Keratinocyte (primary cell): ENCODE measurements around the gene COL8A1.

Source experiments
- EZH2 ChIP-seq: IDR thresholded peaks from one replicate; pipeline ENCODE4 v1.6.1; 2012; ENCODE audit warnings: inconsistent platforms, mild to moderate bottlenecking, low read length, moderate library complexity
- TF ChIP-seq, protein P1 (sequence below), 3 experiments: IDR thresholded peaks in 1 of 3; conservative IDR thresholded peaks in 1 of 3; optimal IDR thresholded peaks in 1 of 3; 2 replicates in 2 of 3; 3 replicates in 1 of 3; pipeline versions ENCODE3 to v1.5.1; 2011; ENCODE audit warnings: low read length in 3 of 3, mild to moderate bottlenecking in 3 of 3, moderate library complexity in 2 of 3, control low read depth in 1 of 3, inconsistent platforms in 1 of 3; ENCODE audit not compliant: insufficient read depth in 2 of 3; ENCODE audit errors: extremely low read depth in 1 of 3

DNA sequence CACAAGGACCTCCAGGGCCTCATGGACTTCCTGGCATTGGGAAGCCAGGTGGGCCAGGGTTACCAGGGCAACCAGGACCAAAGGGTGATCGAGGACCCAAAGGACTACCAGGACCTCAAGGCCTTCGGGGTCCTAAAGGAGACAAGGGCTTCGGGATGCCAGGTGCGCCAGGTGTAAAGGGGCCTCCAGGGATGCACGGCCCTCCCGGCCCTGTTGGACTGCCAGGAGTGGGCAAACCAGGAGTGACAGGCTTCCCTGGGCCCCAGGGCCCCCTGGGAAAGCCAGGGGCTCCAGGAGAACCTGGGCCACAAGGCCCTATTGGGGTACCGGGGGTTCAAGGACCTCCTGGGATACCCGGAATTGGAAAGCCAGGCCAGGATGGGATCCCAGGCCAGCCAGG is 156.1 kb downstream of the COL8A1 start:
- TF ChIP-seq, protein P1, sequence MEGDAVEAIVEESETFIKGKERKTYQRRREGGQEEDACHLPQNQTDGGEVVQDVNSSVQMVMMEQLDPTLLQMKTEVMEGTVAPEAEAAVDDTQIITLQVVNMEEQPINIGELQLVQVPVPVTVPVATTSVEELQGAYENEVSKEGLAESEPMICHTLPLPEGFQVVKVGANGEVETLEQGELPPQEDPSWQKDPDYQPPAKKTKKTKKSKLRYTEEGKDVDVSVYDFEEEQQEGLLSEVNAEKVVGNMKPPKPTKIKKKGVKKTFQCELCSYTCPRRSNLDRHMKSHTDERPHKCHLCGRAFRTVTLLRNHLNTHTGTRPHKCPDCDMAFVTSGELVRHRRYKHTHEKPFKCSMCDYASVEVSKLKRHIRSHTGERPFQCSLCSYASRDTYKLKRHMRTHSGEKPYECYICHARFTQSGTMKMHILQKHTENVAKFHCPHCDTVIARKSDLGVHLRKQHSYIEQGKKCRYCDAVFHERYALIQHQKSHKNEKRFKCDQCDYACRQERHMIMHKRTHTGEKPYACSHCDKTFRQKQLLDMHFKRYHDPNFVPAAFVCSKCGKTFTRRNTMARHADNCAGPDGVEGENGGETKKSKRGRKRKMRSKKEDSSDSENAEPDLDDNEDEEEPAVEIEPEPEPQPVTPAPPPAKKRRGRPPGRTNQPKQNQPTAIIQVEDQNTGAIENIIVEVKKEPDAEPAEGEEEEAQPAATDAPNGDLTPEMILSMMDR (optimal IDR thresholded peaks at IDR 0.05 in 1 of 3, IDR thresholded peaks at IDR 0.05 in 1 of 3, conservative IDR thresholded peaks at IDR 0.05 in 1 of 3; ENCODE audit: extremely low read depth in 1 of 3, insufficient read depth in 2 of 3, low read length in 3 of 3): no peak
- no peak for TF ChIP-seq EZH2
